HEK293 (cell line): ENCODE results near the gene POM121L2.

ENCODE experiments used
- CTCF ChIA-PET: fragments of 350-600 bp; formaldehyde crosslinking; extraction: SDS; loops from one replicate; lab custom pipeline; 2021; ENCODE audit warnings: antibody characterized with exemption; lab: Yijun Ruan, JAX
- POLR2A ChIA-PET: fragments of 300-600 bp; formaldehyde crosslinking; extraction: SDS; loops from one replicate; lab custom pipeline; 2020; ENCODE audit warnings: antibody characterized with exemption, inconsistent platforms; lab: Yijun Ruan, JAX
- H3K27ac ChIP-seq: fragments of 200-500 bp; sonication (Bioruptor generic); 2 replicates; pipeline ENCODE4 v1.5.1; 2014; ENCODE audit warnings: low read depth, low read length, control low read depth, inconsistent platforms; ENCODE audit errors: extremely low read depth
- H3K36me3 ChIP-seq, 2 experiments: fragments of 200-500 bp in 1 of 2; sonication (Bioruptor generic) in 1 of 2; 1 replicate in 1 of 2; 2 replicates in 1 of 2; pipeline ENCODE4 v1.5.1; 2014 to 2017; ENCODE audit warnings: inconsistent platforms in 2 of 2, low read length in 2 of 2; ENCODE audit not compliant: control insufficient read depth in 2 of 2, insufficient read depth in 1 of 2
- H3K4me1 ChIP-seq: fragments of 200-500 bp; sonication (Bioruptor generic); 2 replicates; pipeline ENCODE4 v1.5.1; 2014; ENCODE audit warnings: mild to moderate bottlenecking, low read length, inconsistent platforms; ENCODE audit not compliant: control insufficient read depth, insufficient read depth
- H3K4me3 ChIP-seq: 2 replicates; pipeline ENCODE4 v1.5.1; 2011; ENCODE audit warnings: low read depth, mild to moderate bottlenecking, control low read depth, low read length, moderate library complexity
- H3K9me3 ChIP-seq: fragments of 200-500 bp; sonication (Bioruptor generic); 2 replicates; pipeline ENCODE4 v1.5.1; 2014; ENCODE audit warnings: low read depth, low read length, inconsistent platforms; ENCODE audit not compliant: control insufficient read depth, insufficient read depth
- AEBP2 ChIP-seq: fragments of 450-650 bp; formaldehyde crosslinking; IDR thresholded peaks from 2 replicates; pipeline ENCODE4 v1.5.1; 2016; ENCODE audit warnings: missing biosample characterization, missing genetic modification characterization, borderline replicate concordance
- HOXA7 ChIP-seq: sonication (generic); formaldehyde crosslinking; IDR thresholded peaks from 2 replicates; pipeline ENCODE4 v1.8.1; 2022; ENCODE audit warnings: missing genetic modification reagents, borderline replicate concordance
- KLF10 ChIP-seq: fragments of 450-650 bp; IDR thresholded peaks from 2 replicates; pipeline ENCODE4 v1.5.1; 2018; ENCODE audit warnings: missing biosample characterization, mild to moderate bottlenecking, missing genetic modification characterization
- KLF7 ChIP-seq: fragments of 450-650 bp; formaldehyde crosslinking; IDR thresholded peaks from 2 replicates; pipeline ENCODE4 v1.5.1; 2016; ENCODE audit warnings: missing biosample characterization, missing genetic modification characterization, borderline replicate concordance
- KLF9 ChIP-seq: fragments of 450-650 bp; formaldehyde crosslinking; IDR thresholded peaks from 2 replicates; pipeline ENCODE4 v1.5.1; 2016; ENCODE audit warnings: missing biosample characterization, missing genetic modification characterization, low read depth
- ZBTB21 ChIP-seq: fragments of 450-650 bp; formaldehyde crosslinking; IDR thresholded peaks from 2 replicates; pipeline ENCODE4 v1.5.1; 2017; ENCODE audit warnings: missing biosample characterization, missing genetic modification characterization
- ZBTB44 ChIP-seq: fragments of 450-650 bp; IDR thresholded peaks from 2 replicates; pipeline ENCODE4 v1.5.1; 2018; ENCODE audit warnings: missing biosample characterization, mild to moderate bottlenecking, missing genetic modification characterization
- ZBTB48 ChIP-seq: fragments of 450-650 bp; formaldehyde crosslinking; IDR thresholded peaks from 2 replicates; pipeline ENCODE4 v1.5.1; 2016; ENCODE audit warnings: missing biosample characterization, missing genetic modification characterization
- ZNF10 ChIP-seq: fragments of 450-650 bp; formaldehyde crosslinking; IDR thresholded peaks from 2 replicates; pipeline ENCODE4 v1.5.1; 2017; ENCODE audit warnings: missing biosample characterization, missing genetic modification characterization
- ZNF133 ChIP-seq: fragments of 450-650 bp; formaldehyde crosslinking; IDR thresholded peaks from 2 replicates; pipeline ENCODE4 v1.5.1; 2016; ENCODE audit warnings: missing biosample characterization, missing genetic modification characterization
- ZNF184 ChIP-seq: fragments of 450-650 bp; IDR thresholded peaks from 2 replicates; pipeline ENCODE4 v1.5.1; 2018; ENCODE audit warnings: missing biosample characterization, mild to moderate bottlenecking, missing genetic modification characterization
- ZNF223 ChIP-seq: fragments of 450-650 bp; formaldehyde crosslinking; IDR thresholded peaks from 2 replicates; pipeline ENCODE4 v1.5.1; 2016; ENCODE audit warnings: missing biosample characterization, missing genetic modification characterization
- ZNF335 ChIP-seq: fragments of 450-650 bp; formaldehyde crosslinking; conservative IDR thresholded peaks from 2 replicates; pipeline ENCODE4 v1.5.1; 2016; ENCODE audit warnings: missing biosample characterization, missing genetic modification characterization
- ZNF362 ChIP-seq: fragments of 450-650 bp; formaldehyde crosslinking; IDR thresholded peaks from 2 replicates; pipeline ENCODE4 v1.5.1; 2016; ENCODE audit warnings: missing biosample characterization, missing genetic modification characterization
- ZNF394 ChIP-seq: fragments of 450-650 bp; formaldehyde crosslinking; IDR thresholded peaks from 2 replicates; pipeline ENCODE4 v1.5.1; 2016; ENCODE audit warnings: missing biosample characterization, missing genetic modification characterization, mild to moderate bottlenecking, moderate library complexity, borderline replicate concordance
- ZNF530 ChIP-seq: fragments of 450-650 bp; formaldehyde crosslinking; IDR thresholded peaks from 2 replicates; pipeline ENCODE4 v1.5.1; 2016; ENCODE audit warnings: low read depth, missing biosample characterization, missing genetic modification characterization
- ZNF549 ChIP-seq: fragments of 450-650 bp; IDR thresholded peaks from 2 replicates; pipeline ENCODE4 v1.5.1; 2018; ENCODE audit warnings: missing biosample characterization, missing genetic modification characterization, mild to moderate bottlenecking, inconsistent platforms, moderate library complexity
- ZNF555 ChIP-seq: fragments of 450-650 bp; formaldehyde crosslinking; conservative IDR thresholded peaks from 2 replicates; pipeline ENCODE4 v1.5.1; 2017; ENCODE audit warnings: missing biosample characterization, mild to moderate bottlenecking, missing genetic modification characterization, inconsistent platforms
- ZNF585B ChIP-seq: fragments of 450-650 bp; formaldehyde crosslinking; IDR thresholded peaks from 2 replicates; pipeline ENCODE4 v1.5.1; 2016; ENCODE audit warnings: missing biosample characterization, missing genetic modification characterization
- ZNF629 ChIP-seq: fragments of 450-650 bp; formaldehyde crosslinking; IDR thresholded peaks from 2 replicates; pipeline ENCODE4 v1.5.1; 2017; ENCODE audit warnings: missing biosample characterization, missing genetic modification characterization
- ZNF639 ChIP-seq: fragments of 450-650 bp; formaldehyde crosslinking; IDR thresholded peaks from 2 replicates; pipeline ENCODE4 v1.5.1; 2016; ENCODE audit warnings: missing biosample characterization, missing genetic modification characterization
- ZNF654 ChIP-seq: fragments of 450-650 bp; formaldehyde crosslinking; IDR thresholded peaks from 2 replicates; pipeline ENCODE4 v1.5.1; 2016; ENCODE audit warnings: low read depth, missing biosample characterization, missing genetic modification characterization
- ZSCAN4 ChIP-seq: fragments of 450-650 bp; formaldehyde crosslinking; IDR thresholded peaks from 2 replicates; pipeline ENCODE4 v1.5.1; 2017; ENCODE audit warnings: missing biosample characterization, missing genetic modification characterization
- ZSCAN5A ChIP-seq: fragments of 450-650 bp; formaldehyde crosslinking; IDR thresholded peaks from 2 replicates; pipeline ENCODE4 v1.5.1; 2016; ENCODE audit warnings: missing biosample characterization, missing genetic modification characterization
- TF ChIP-seq, protein P1 (sequence below): fragments of 450-650 bp; IDR thresholded peaks from 2 replicates; pipeline ENCODE4 v1.5.1; 2018; ENCODE audit warnings: missing biosample characterization, missing genetic modification characterization
- TF ChIP-seq, protein P2 (sequence below): fragments of 450-650 bp; formaldehyde crosslinking; IDR thresholded peaks from 2 replicates; pipeline ENCODE4; 2016; ENCODE audit warnings: missing biosample characterization, missing genetic modification characterization

The POM121L2 gene

GRCh38 chr6:27280064-27280539, 32.0 kb downstream of the POM121L2 start (continued):
- TF ChIP-seq ZNF394: peak; percentile 65; the same call in 1 of the 2 replicates
- TF ChIP-seq ZNF133 (tag by site-specific recombination): no peak
- 0 out of 2 replicates have a peak, but pooled peaks have one; percentile 17 for TF ChIP-seq ZNF629 (tag by site-specific recombination)
- TF ChIP-seq, protein P1, sequence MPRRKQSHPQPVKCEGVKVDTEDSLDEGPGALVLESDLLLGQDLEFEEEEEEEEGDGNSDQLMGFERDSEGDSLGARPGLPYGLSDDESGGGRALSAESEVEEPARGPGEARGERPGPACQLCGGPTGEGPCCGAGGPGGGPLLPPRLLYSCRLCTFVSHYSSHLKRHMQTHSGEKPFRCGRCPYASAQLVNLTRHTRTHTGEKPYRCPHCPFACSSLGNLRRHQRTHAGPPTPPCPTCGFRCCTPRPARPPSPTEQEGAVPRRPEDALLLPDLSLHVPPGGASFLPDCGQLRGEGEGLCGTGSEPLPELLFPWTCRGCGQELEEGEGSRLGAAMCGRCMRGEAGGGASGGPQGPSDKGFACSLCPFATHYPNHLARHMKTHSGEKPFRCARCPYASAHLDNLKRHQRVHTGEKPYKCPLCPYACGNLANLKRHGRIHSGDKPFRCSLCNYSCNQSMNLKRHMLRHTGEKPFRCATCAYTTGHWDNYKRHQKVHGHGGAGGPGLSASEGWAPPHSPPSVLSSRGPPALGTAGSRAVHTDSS (tag by site-specific recombination): peak; percentile 25; the same call in 1 of the 2 replicates
- TF ChIP-seq KLF10: peak; percentile 59
- no peak for TF ChIP-seq ZNF654 (tag by site-specific recombination)
- TF ChIP-seq ZNF10 (tag by site-specific recombination): no peak; the same call in 1 of the 2 replicates
- no peak for TF ChIP-seq ZNF555 (tag by site-specific recombination)
- TF ChIP-seq ZNF585B: no peak
- TF ChIP-seq ZBTB48 (tag by site-specific recombination): peak; percentile 94
- TF ChIP-seq ZNF184 (tag by site-specific recombination): peak; percentile 74
- TF ChIP-seq ZNF362: no peak; the same call in 1 of the 2 replicates

DNA sequence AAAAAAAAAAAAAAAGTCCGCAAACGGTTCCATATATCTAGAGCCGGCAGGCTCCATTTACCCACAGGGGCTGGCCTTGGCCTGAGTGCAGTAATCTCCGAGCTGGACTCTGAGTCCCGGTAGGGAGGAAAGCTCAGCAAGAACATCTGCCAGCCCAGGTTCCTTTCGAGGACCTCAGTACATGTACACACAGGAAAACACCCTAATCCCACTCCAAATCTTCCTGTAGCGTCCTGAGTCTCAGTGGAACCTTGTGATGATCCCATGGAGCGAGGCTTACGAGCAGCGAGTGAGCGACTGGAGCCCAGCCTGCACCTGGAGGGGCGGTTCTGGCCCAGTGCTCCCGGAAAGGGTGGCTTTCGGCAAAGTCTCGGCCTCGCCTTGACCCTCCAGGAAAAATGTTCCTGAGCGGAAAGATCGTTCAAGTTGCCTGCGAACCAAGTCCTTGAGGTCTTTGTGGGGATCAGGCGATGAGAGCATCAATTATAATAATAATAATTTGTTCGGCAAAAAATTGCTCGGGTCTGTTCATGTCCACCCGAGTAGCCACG, 32.5 kb downstream of the POM121L2 start:
- Histone ChIP-seq H3K4me3 (peak overlapping the region; percentile 59), H3K27ac (peak overlapping the region; percentile 36; the same call in 1 of the 2 replicates), H3K36me3 (no peaks in the 10 kb centered on the region), H3K4me1 (no peaks in the 10 kb centered on the region), H3K9me3 (no peaks in the 10 kb centered on the region)
- ChIA-PET CTCF (interaction anchor here (0.6 to 0.8 kb wide), 4 partner anchors 12 to 507 kb away, joined by 3 to 4 read pairs (median 3); no protein-coding TSS in a partner anchor), POLR2A (interaction anchor here (0.7 to 2.5 kb wide), 7 partner anchors 16 to 886 kb away, joined by 3 to 16 read pairs (median 8); a partner anchor contains a TSS)
- no peak for TF ChIP-seq KLF7 (tag by site-specific recombination)
- TF ChIP-seq KLF9 (tag by site-specific recombination): no peak
- no peak for TF ChIP-seq ZBTB44
- TF ChIP-seq HOXA7 (CRISPR knock-in tag): no peak
- no peak for TF ChIP-seq ZNF223
- TF ChIP-seq ZNF549 (tag by site-specific recombination): no peak
- TF ChIP-seq ZBTB21 (tag by site-specific recombination): no peak
- TF ChIP-seq ZSCAN4: no peak
- TF ChIP-seq ZSCAN5A (tag by site-specific recombination): no peak
- no peak for TF ChIP-seq ZNF530 (tag by site-specific recombination)
- no peak for TF ChIP-seq AEBP2
- no peak; the same call in 1 of the 2 replicates for TF ChIP-seq ZNF335 (tag by site-specific recombination)
- TF ChIP-seq, protein P2, sequence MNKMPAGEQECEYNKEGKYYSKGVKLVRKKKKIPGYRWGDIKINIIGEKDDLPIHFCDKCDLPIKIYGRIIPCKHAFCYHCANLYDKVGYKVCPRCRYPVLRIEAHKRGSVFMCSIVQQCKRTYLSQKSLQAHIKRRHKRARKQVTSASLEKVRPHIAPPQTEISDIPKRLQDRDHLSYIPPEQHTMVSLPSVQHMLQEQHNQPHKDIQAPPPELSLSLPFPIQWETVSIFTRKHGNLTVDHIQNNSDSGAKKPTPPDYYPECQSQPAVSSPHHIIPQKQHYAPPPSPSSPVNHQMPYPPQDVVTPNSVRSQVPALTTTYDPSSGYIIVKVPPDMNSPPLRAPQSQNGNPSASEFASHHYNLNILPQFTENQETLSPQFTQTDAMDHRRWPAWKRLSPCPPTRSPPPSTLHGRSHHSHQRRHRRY (tag by site-specific recombination): no peak
- TF ChIP-seq ZNF639 (tag by site-specific recombination): no peak
